SK-N-SH (cell line): ENCODE results near the gene ADAMTS3. TPM values are rescaled to one million over a fixed set of nuclear protein-coding genes. Genes with fewer than 3 reads are reported as not detected.
A peak's percentile ranks its signal among the peaks of the same experiment; 100 is the strongest.

Source experiments
- CTCF ChIA-PET: fragments of 300-600, 350-600 bp; formaldehyde crosslinking; extraction: SDS; loops from one replicate; lab custom pipeline; 2021; lab: Yijun Ruan, JAX
- POLR2A ChIA-PET: fragments of 350-600 bp; sonication (Branson Sonifier 250); formaldehyde crosslinking; extraction: SDS; loops from one replicate; lab custom pipeline; 2020; ENCODE audit warnings: antibody characterized with exemption, inconsistent platforms; lab: Yijun Ruan, JAX
- DNase-seq: peaks from one replicate; pipeline ENCODE4 v3.0.0; 2012
- H2AFZ ChIP-seq: fragments of 200-600 bp; sonication (generic); 2 replicates; pipeline ENCODE4 v1.8.1; 2016; ENCODE audit warnings: antibody characterized with exemption, mild to moderate bottlenecking, low read depth
- H3F3A ChIP-seq: fragments of 200-600 bp; sonication (generic); replicated peaks from 2 replicates; pipeline ENCODE3; 2016; ENCODE audit warnings: antibody characterized with exemption, mild to moderate bottlenecking; ENCODE audit not compliant: insufficient read depth
- H3K27ac ChIP-seq, 2 experiments: fragments of 200-500 bp in 1 of 2; fragments of 200-600 bp in 1 of 2; sonication (Bioruptor generic) in 1 of 2; sonication (generic), shearing (Covaris generic) in 1 of 2; 2 replicates each; pipeline versions ENCODE4 v1.5.1 to v1.6.1; 2014 to 2016; ENCODE audit warnings: low read depth in 2 of 2, inconsistent platforms in 1 of 2, low read length in 1 of 2, mild to moderate bottlenecking in 1 of 2, mixed read lengths in 1 of 2
- H3K27me3 ChIP-seq: fragments of 200-600 bp; sonication (generic), shearing (Covaris generic); 2 replicates; pipeline ENCODE4 v1.6.1; 2016; ENCODE audit warnings: mixed run types; ENCODE audit not compliant: insufficient read depth
- H3K36me3 ChIP-seq, 2 experiments: fragments of 200-500 bp in 1 of 2; fragments of 200-600 bp in 1 of 2; sonication (Bioruptor generic) in 1 of 2; sonication (generic) in 1 of 2; replicated peaks in 1 of 2; 2 replicates each; pipeline versions ENCODE3 to v1.5.1; 2014 to 2016; ENCODE audit warnings: low read length in 1 of 2, mild to moderate bottlenecking in 1 of 2; ENCODE audit not compliant: insufficient read depth in 2 of 2, control insufficient read depth in 1 of 2
- H3K4me1 ChIP-seq, 2 experiments: fragments of 200-500 bp in 1 of 2; fragments of 200-600 bp in 1 of 2; sonication (Bioruptor generic) in 1 of 2; sonication (generic), shearing (Covaris generic) in 1 of 2; 2 replicates each; pipeline versions ENCODE4 v1.5.1 to v1.6.1; 2014 to 2016; ENCODE audit warnings: low read depth in 1 of 2, low read length in 1 of 2, mixed run types in 1 of 2; ENCODE audit not compliant: insufficient read depth in 2 of 2, control insufficient read depth in 1 of 2
- H3K4me2 ChIP-seq: fragments of 200-600 bp; sonication (generic), shearing (Covaris generic); 2 replicates; pipeline ENCODE4 v1.6.1; 2017; ENCODE audit warnings: mixed run types
- H3K4me3 ChIP-seq, 2 experiments: fragments of 200-500 bp in 1 of 2; fragments of 200-600 bp in 1 of 2; sonication (Bioruptor generic) in 1 of 2; sonication (generic), shearing (Covaris generic) in 1 of 2; 2 replicates each; pipeline versions ENCODE4 v1.5.1 to v1.8.1; 2014 to 2016; ENCODE audit warnings: low read depth in 2 of 2, inconsistent platforms in 1 of 2, low read length in 1 of 2, mild to moderate bottlenecking in 1 of 2, mixed read lengths in 1 of 2, moderate library complexity in 1 of 2
- H3K79me2 ChIP-seq: fragments of 200-600 bp; sonication (generic); 2 replicates; pipeline ENCODE4 v1.8.1; 2017; ENCODE audit warnings: mild to moderate bottlenecking; ENCODE audit not compliant: insufficient read depth
- H3K9ac ChIP-seq: fragments of 200-600 bp; sonication (generic); 2 replicates; pipeline ENCODE4 v1.6.1; 2017; ENCODE audit warnings: mixed run types
- H3K9me2 ChIP-seq: fragments of 200-600 bp; sonication (generic); 2 replicates; pipeline ENCODE4 v1.6.1; 2017; ENCODE audit warnings: mixed run types
- H3K9me3 ChIP-seq: fragments of 200-600 bp; sonication (generic); 2 replicates; pipeline ENCODE4 v1.6.1; 2017; ENCODE audit warnings: mixed run types, mild to moderate bottlenecking, moderate library complexity
- H4K20me1 ChIP-seq: fragments of 200-600 bp; sonication (generic); 2 replicates; pipeline ENCODE4 v1.6.1; 2017; ENCODE audit warnings: mild to moderate bottlenecking, mixed run types; ENCODE audit not compliant: insufficient read depth
- CHD2 ChIP-seq: fragments of 150-350 bp; IDR thresholded peaks from 2 replicates; pipeline ENCODE4 v1.6.1; 2018; ENCODE audit warnings: low read length; ENCODE audit not compliant: partially characterized antibody
- CTCF ChIP-seq: fragments of 200-600 bp; sonication (generic); IDR thresholded peaks from 2 replicates; pipeline ENCODE4 v1.6.1; 2017; ENCODE audit warnings: antibody characterized with exemption, mild to moderate bottlenecking, moderate library complexity
- ELF1 ChIP-seq: IDR thresholded peaks from 2 replicates; pipeline ENCODE4 v1.4.0; 2012
- EZH2phosphoT487 ChIP-seq: fragments of 200-600 bp; sonication (generic); IDR thresholded peaks from 2 replicates; pipeline ENCODE4 v1.6.1; 2017; ENCODE audit warnings: low read depth, mixed run types, mild to moderate bottlenecking, antibody characterized with exemption, moderate library complexity, borderline replicate concordance
- FOSL2 ChIP-seq: IDR thresholded peaks from 2 replicates; pipeline ENCODE4 v1.4.0; 2012; ENCODE audit warnings: low read depth, mild to moderate bottlenecking, moderate library complexity, borderline replicate concordance
- FOXJ3 ChIP-seq: sonication (generic); formaldehyde crosslinking; IDR thresholded peaks from 2 replicates; pipeline ENCODE4 v1.5.1; 2020; ENCODE audit warnings: mild to moderate bottlenecking, missing genetic modification reagents
- FOXM1 ChIP-seq: IDR thresholded peaks from 2 replicates; pipeline ENCODE4 v1.4.0; 2012; ENCODE audit warnings: low read depth, mild to moderate bottlenecking
- GABPA ChIP-seq: IDR thresholded peaks from 2 replicates; pipeline ENCODE4 v1.4.0; 2012; ENCODE audit warnings: low read depth, mild to moderate bottlenecking
- GATA2 ChIP-seq: sonication (generic); formaldehyde crosslinking; IDR thresholded peaks from 2 replicates; pipeline ENCODE4 v1.5.0; 2020; ENCODE audit warnings: mild to moderate bottlenecking, missing genetic modification reagents
- JUND ChIP-seq: IDR thresholded peaks from 2 replicates; pipeline ENCODE4 v1.4.0; 2012
- MAX ChIP-seq: IDR thresholded peaks from 2 replicates; pipeline ENCODE4 v1.4.0; 2012; ENCODE audit warnings: low read depth
- MXI1 ChIP-seq: IDR thresholded peaks from 2 replicates; pipeline ENCODE4 v1.6.1; 2012; ENCODE audit warnings: mild to moderate bottlenecking, low read depth, low read length, improper control_type of control experiment
- PBX3 ChIP-seq: IDR thresholded peaks from 2 replicates; pipeline ENCODE4; 2012
- RCOR1 ChIP-seq: fragments of 150-350 bp; IDR thresholded peaks from 2 replicates; pipeline ENCODE4 v1.6.1; 2017; ENCODE audit warnings: antibody characterized with exemption, low read length
- REST ChIP-seq: IDR thresholded peaks from 2 replicates; pipeline ENCODE4 v1.6.1; 2012; ENCODE audit warnings: mild to moderate bottlenecking, low read depth, low read length, moderate library complexity
- SIN3A ChIP-seq: IDR thresholded peaks from 2 replicates; pipeline ENCODE4 v1.6.1; 2012; ENCODE audit warnings: low read depth, mild to moderate bottlenecking, low read length, moderate library complexity, borderline replicate concordance
- SMC3 ChIP-seq: IDR thresholded peaks from 2 replicates; pipeline ENCODE4 v1.6.1; 2012; ENCODE audit warnings: low read depth, low read length, improper control_type of control experiment
- TAF1 ChIP-seq: IDR thresholded peaks from 2 replicates; pipeline ENCODE4 v1.6.1; 2012; ENCODE audit warnings: low read depth, mild to moderate bottlenecking, low read length, moderate library complexity, borderline replicate concordance
- TCF12 ChIP-seq: IDR thresholded peaks from 2 replicates; pipeline ENCODE4 v1.4.0; 2012
- TEAD4 ChIP-seq: IDR thresholded peaks from 2 replicates; pipeline ENCODE4 v1.4.0; 2012; ENCODE audit warnings: mild to moderate bottlenecking, borderline replicate concordance; ENCODE audit not compliant: insufficient read depth
- USF1 ChIP-seq: IDR thresholded peaks from 2 replicates; pipeline ENCODE4 v1.4.0; 2012; ENCODE audit warnings: low read depth, borderline replicate concordance
- USF2 ChIP-seq: fragments of 150-350 bp; IDR thresholded peaks from 2 replicates; pipeline ENCODE4 v1.6.1; 2017; ENCODE audit warnings: antibody characterized with exemption, low read length, low read depth, borderline replicate concordance
- YY1 ChIP-seq: IDR thresholded peaks from 2 replicates; pipeline ENCODE4 v1.4.0; 2012; ENCODE audit warnings: low read depth, mild to moderate bottlenecking
- ZBTB33 ChIP-seq: IDR thresholded peaks from 2 replicates; pipeline ENCODE4 v1.4.0; 2012; ENCODE audit warnings: low read depth, borderline replicate concordance
- WGBS: methylation state at CpG from one replicate; pipeline ENCODE4 v1.1.6; 2017; ENCODE audit warnings: low lambda C conversion rate; 5-methylcytosine and 5-hydroxymethylcytosine counted together
- polyA plus RNA-seq, 3 experiments: library from polyadenylated mRNA; depleted of rRNA; stranded (reverse); fragments of >200 nt; gene quantifications; 2 replicates each; pipeline ENCODE4 v1.2.3, GENCODE V29; 2012

ADAMTS3 gene
- polyA plus RNA-seq, 1 of the 3 experiments (the other 2 are of a cell fraction) = 0.99 TPM

GRCh38 chr4:72390409-72390808, 178.6 kb downstream of the ADAMTS3 start:
- no peaks in the 10 kb centered on the region for H4K20me1 ChIP-seq
- peak overlapping the region in 1 of 2 experiments; percentile 38; a peak in 2 of 4 replicates for H3K27ac ChIP-seq
- no peaks in the 10 kb centered on the region for H3K36me3 ChIP-seq
- no peak overlapping the region for H3K4me3 ChIP-seq
- H3K9me3 ChIP-seq = no peaks in the 10 kb centered on the region
- no peaks in the 10 kb centered on the region for H3K9me2 ChIP-seq
- H3K4me1 ChIP-seq = peaks cover 5 to 10% of the 10 kb centered on the region in 2 experiments; a peak in 3 of 4 replicates
- no peaks in the 10 kb centered on the region for H3K79me2 ChIP-seq
- H3K9ac ChIP-seq = no peak overlapping the region
- ChIA-PET CTCF (interaction anchor here (1.1 to 1.2 kb wide), 2 partner anchors 49 to 64 kb away, joined by 3 read pairs; no protein-coding TSS in a partner anchor), POLR2A (no interaction called here)
- DNase-seq = no peak
- H3K4me2 ChIP-seq = no peak overlapping the region
- WGBS = 10% methylated on average over 1 of the region's 1 CpG
- H2AFZ ChIP-seq = no peak overlapping the region
- H3F3A ChIP-seq = peaks cover 9% of the 10 kb centered on the region
- no peaks in the 10 kb centered on the region for H3K27me3 ChIP-seq
- TF ChIP-seq ELF1 (no peak), FOXM1 (0 out of 2 replicates have a peak, but pooled peaks have one; percentile 14), CTCF (no peak), REST (no peak), GATA2 (CRISPR knock-in tag) (no peak), MAX (no peak), USF2 (no peak), SMC3 (no peak), GABPA (no peak), ZBTB33 (no peak), TEAD4 (peak; percentile 57; the same call in 1 of the 2 replicates), EZH2phosphoT487 (no peak), TAF1 (no peak), RCOR1 (no peak), MXI1 (no peak), YY1 (no peak), SIN3A (no peak), PBX3 (peak; percentile 84), FOXJ3 (no peak), FOSL2 (peak; percentile 16; the same call in 1 of the 2 replicates), USF1 (no peak), CHD2 (no peak), JUND (peak; percentile 50; the same call in 1 of the 2 replicates), TCF12 (peak; percentile 82)
